Measurements from ENCODE around the gene BLOC1S1. TPM values are rescaled to one million over a fixed set of nuclear protein-coding genes. Genes with fewer than 3 reads are reported as not detected.

BLOC1S1 gene
- total and polyA plus RNA-seq, 10 of the 15 experiments (the other 5 are each of a cell fraction or from before 2014, with no cell fraction given): 126 to 285 (median 166) TPM

DNA sequence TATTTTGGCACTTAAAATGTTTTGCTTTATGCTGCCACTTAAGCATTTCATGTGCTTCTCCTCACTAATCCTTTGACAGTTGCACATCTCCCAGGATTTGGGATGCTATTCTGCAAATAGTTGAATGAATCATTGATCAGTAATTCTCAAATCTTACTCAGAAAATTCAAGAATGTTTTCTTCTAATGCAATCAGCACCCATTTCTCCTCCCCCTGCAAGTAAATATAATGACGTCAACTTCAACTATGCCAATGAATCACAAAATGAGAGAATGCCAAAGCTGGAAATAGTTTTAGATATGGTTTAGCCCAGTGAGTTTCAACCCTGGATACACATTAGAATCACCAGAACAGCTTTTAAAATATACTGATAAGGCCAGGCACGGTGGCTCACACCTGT lies 2.1 kb upstream of the BLOC1S1 start:
- 89% methylated on average over 2 of the region's 2 CpGs for WGBS (ENCODE audit: insufficient coverage, insufficient replicate concordance, low lambda C conversion rate, missing lambda C conversion rate)
- Histone ChIP-seq H3K79me2 (ENCODE audit: control insufficient read depth, insufficient read depth, low read length) (peaks cover 13% of the 10 kb centered on the region), H2AFZ (ENCODE audit: control insufficient read depth, low read depth, low read length) (no peak overlapping the region), H3K4me2 (ENCODE audit: control insufficient read depth, insufficient read depth) (no peak overlapping the region), H3K4me1 (ENCODE audit: control insufficient read depth, insufficient read depth, low read length) (peaks cover 19% of the 10 kb centered on the region), H4K20me1 (ENCODE audit: control insufficient read depth, insufficient read depth) (no peaks in the 10 kb centered on the region), H3K27ac (ENCODE audit: control insufficient read depth, insufficient read depth) (no peak overlapping the region), H3K27me3 (replicated peaks in 1 of 2; ENCODE audit: control insufficient read depth in 2 of 2, insufficient read depth in 2 of 2, low read length in 1 of 2) (no peaks in the 10 kb centered on the region; a peak in 1 of 4 replicates), H3K9ac (ENCODE audit: control insufficient read depth, insufficient read depth, low read length) (no peak overlapping the region), H3K4me3 (no peak overlapping the region), H3K36me3 (ENCODE audit: control insufficient read depth in 2 of 2, insufficient read depth in 2 of 2, low read length in 1 of 2) (no peaks in the 10 kb centered on the region), H3K9me3 (replicated peaks; ENCODE audit: control insufficient read depth, insufficient read depth, low read length) (no peaks in the 10 kb centered on the region)
- CTCF ChIA-PET: interaction anchor here (1.2 to 2.9 kb wide), 2 partner anchors 8 to 32 kb away, joined by 3 to 11 read pairs; a partner anchor contains a TSS
- FAIRE-seq (no peak), DNase-seq (ENCODE audit: low read depth, low spot score) (no peak), ATAC-seq (no peak)
- SMC1A ChIA-PET (ENCODE audit: uncharacterized antibody, unreplicated experiment): no interaction called here
- POLR2A ChIA-PET: interaction anchor here (0.6 kb wide), 1 partner anchor 27 kb away, joined by 6 read pairs; no protein-coding TSS in a partner anchor
- in situ Hi-C loops (cut with MboI) (no loop called here), intact Hi-C loops (cut with micrococcal nuclease; ENCODE audit: unreplicated experiment) (no loop called here)
- TF ChIP-seq TAF1 (IDR thresholded peaks at IDR 0.05; ENCODE audit: borderline replicate concordance, low read depth, low read length) (no peak), JUND (IDR thresholded peaks at IDR 0.05; ENCODE audit: low read depth, low read length) (no peak), RELA (IDR thresholded peaks at IDR 0.05; ENCODE audit: borderline replicate concordance, partially characterized antibody) (no peak), KLF5 (IDR thresholded peaks at IDR 0.05; ENCODE audit: partially characterized antibody) (no peak), ZNF384 (IDR thresholded peaks at IDR 0.05; ENCODE audit: borderline replicate concordance, low read depth, low read length) (no peak)
- TF ChIP-seq, protein P1, sequence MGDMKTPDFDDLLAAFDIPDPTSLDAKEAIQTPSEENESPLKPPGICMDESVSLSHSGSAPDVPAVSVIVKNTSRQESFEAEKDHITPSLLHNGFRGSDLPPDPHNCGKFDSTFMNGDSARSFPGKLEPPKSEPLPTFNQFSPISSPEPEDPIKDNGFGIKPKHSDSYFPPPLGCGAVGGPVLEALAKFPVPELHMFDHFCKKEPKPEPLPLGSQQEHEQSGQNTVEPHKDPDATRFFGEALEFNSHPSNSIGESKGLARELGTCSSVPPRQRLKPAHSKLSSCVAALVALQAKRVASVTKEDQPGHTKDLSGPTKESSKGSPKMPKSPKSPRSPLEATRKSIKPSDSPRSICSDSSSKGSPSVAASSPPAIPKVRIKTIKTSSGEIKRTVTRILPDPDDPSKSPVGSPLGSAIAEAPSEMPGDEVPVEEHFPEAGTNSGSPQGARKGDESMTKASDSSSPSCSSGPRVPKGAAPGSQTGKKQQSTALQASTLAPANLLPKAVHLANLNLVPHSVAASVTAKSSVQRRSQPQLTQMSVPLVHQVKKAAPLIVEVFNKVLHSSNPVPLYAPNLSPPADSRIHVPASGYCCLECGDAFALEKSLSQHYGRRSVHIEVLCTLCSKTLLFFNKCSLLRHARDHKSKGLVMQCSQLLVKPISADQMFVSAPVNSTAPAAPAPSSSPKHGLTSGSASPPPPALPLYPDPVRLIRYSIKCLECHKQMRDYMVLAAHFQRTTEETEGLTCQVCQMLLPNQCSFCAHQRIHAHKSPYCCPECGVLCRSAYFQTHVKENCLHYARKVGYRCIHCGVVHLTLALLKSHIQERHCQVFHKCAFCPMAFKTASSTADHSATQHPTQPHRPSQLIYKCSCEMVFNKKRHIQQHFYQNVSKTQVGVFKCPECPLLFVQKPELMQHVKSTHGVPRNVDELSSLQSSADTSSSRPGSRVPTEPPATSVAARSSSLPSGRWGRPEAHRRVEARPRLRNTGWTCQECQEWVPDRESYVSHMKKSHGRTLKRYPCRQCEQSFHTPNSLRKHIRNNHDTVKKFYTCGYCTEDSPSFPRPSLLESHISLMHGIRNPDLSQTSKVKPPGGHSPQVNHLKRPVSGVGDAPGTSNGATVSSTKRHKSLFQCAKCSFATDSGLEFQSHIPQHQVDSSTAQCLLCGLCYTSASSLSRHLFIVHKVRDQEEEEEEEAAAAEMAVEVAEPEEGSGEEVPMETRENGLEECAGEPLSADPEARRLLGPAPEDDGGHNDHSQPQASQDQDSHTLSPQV (IDR thresholded peaks at IDR 0.05): no peak
- RAD21 ChIA-PET (ENCODE audit: unreplicated experiment): no interaction called here
- BruUV-seq (replicated peaks): no TSS peak

Measured in GM12878 (cell line).